Kidney tubule cell (primary cell): Measurements from ENCODE around the gene LMNA.
A peak's percentile ranks its signal among the peaks of the same experiment; 100 is the strongest.

Source experiments
- DNase-seq: peaks from one replicate; pipeline ENCODE4 v3.0.0-alpha.2; 2018; ENCODE audit warnings: low spot score

Gene LMNA

DNA sequence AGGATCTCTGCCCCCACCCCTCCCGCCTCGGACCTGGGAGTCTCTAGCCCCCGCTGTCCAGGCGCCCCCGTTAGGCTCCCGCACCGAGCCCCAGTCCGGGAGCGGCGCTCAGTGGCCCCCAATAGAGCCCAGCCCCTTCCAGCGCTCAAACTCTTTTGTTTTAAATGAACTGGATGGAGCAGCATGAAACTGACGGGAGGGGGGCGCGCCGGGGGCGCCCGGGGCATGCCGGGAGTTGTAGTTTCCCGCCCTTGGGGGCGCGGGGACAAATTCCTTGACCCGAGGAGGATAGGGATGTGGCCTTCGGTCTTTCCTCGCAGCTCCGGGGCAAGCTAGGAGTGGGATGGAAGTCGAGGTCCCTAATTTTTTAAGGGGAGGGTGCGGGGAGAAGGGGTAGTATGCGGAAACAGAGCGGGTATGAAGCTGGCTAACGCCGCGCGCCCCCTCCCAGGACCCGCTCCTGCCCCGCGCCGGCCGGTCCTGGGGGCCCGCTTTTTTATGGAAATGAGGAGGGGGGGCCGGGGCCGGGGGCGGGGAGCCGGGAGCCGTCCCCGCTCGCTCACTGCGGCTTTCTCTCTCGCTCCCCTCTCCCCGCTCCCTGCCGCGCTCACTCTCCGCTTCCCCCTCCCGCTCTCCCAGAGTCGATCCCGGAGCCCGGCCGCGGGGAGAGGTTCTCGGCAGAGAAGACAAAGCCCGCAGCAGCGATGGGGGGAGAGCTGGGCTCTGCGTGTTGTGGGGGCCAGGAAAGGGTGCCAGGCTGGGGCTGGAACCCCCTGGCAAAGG lies 32.0 kb upstream of the LMNA start, which contains the start of gene MEX3A:
TSS of gene MEX3A (minus strand) at position 157 of the 783 bp plus-strand sequence. CDS start 467 bp downstream, outside the sequence.
- DNase-seq, result peak; percentile 72

DNA sequence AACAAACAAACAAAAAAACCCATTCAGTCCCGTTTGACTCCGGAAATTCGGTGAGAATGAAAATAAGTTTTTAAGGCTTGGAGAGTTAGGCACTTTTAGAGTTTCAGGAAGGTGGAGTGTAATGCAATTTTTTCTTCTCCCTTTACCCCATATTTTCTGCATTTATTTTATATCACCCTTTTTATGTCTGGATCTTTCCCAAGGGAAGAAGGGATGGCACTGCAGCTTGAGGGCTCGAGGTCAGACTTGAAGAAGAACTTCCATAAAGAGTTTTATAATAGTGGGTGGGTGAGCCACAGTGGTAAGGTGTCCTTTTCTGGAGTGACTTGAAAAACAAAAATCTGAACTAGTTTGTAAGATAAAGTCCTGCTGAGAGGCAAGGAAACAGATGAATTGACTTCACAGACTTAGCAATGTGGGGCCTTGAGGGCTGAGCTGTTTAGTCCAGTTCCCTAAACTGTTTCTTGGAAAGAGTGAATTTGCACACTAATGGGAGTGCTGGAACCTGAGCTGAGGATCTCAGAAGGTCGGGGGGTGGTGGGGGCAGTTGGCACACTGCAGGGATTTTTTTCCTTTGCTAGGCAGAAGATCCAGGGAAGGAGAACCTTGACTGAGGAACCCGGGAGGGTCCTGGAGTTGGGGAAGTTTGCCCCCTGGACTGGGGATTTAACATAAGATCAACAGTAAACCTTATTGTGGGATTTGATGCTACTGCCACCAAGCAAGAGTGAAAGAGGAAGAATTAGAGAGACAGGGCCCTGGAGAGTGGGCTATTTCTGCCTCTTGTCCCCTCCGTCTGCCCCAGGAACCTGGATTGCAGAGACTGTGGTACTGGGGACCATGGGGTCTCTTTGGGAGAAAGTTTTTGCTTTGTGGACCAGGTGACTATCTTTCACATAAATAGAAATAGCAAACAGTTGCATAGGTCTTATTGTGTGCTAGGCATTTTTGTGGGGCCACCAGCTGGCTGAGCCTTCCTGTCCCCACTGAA lies 30.4 kb upstream of the LMNA start:
- DNase-seq, result no peak

DNA sequence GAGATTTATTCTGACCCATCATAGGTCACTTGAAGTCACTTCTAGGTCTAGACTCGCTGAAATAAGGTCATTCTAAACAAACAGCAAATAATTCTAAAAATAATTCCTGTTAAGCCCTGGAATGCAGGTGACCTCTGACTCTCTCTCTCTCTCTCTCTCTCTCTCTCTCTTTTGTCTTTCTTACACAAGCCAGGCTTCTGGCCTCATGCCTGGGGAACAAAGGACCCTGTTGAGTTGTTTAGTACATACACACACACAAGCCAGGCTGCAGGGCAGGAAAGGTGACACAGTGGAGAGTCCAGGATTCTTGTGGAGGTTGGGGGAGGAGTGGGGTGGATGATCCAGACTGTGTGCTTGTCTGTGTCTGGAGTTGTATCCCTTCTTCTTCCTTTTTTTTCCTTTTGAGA lies 28.3 kb upstream of the LMNA start:
- DNase-seq, result peak; percentile 75

DNA sequence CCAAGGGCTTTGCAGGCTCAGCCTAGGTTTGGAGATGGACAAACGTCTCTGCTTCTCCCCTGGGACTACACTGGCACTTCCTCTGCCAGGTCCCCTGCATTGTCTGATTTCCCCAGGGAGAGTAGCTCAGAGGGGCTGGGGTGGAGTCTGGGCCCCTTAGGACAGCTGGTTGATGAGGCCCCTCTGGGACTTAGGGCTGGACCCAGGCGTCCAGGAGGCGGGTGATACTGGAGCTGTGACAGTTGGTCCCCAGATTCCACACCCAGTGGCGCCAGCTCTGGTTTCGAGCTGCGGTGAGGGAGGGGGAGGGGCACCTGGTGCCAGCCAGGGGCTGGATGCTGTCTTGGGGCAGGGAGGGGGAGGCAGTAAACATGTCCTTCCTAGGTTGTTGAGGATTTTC lies 24.8 kb upstream of the LMNA start:
- no peak for DNase-seq

GRCh38 chr1:156090138-156090839 lies 24.2 kb upstream of the LMNA start:
- no peak for DNase-seq

DNA sequence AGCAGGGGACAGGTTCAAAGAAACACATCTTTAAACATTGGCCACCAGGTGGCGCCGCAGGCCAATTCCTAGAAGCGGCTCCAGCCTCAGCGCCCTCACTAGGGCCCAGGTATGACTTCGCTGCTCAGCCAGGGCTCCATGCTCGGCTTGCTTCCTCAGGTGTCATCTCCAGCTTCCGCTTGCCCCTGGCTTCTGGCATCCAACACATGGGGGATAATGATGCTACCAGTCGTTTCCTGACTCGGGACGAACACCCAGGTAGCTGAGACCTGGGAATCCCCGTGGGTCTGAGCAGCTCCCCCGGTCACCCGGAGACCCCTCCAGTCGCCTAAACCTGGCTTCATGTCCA lies 23.7 kb upstream of the LMNA start:
- peak; percentile 89 for DNase-seq

- no peak for DNase-seq
Observed at GRCh38 chr1:156091610-156092009, 22.9 kb upstream of the LMNA start.

DNA sequence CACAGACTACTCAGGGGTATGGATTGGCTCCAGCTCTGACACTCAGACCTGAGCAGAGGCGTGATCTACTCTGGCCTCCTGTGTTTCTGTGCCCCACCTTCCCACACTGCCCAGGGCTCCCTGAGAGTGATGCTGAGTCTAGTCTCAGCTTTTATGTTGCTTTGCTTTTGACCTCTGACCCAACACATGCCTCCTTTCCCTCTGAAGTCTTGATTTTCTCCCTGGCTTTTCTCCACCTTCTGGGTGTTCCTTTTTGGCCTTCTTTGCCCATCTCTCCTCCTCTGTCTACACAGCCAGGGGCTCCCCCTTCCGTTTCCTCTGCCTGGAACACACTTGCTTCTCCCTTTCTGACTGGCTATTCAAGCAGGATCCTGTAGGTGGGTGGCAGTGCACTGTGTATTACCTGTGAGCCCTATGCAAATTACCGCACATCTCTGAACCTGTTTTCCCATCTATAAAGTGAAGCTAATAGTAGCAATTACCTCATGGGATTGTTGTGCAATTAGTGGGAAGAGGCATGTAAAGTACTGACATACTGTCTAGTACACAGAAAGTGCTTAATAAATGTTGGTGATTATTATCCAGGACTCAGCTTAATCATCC lies 18.5 kb upstream of the LMNA start:
- no peak for DNase-seq

- peak; percentile 89 for DNase-seq
Observed at GRCh38 chr1:156096640-156097391, 17.7 kb upstream of the LMNA start.

DNA sequence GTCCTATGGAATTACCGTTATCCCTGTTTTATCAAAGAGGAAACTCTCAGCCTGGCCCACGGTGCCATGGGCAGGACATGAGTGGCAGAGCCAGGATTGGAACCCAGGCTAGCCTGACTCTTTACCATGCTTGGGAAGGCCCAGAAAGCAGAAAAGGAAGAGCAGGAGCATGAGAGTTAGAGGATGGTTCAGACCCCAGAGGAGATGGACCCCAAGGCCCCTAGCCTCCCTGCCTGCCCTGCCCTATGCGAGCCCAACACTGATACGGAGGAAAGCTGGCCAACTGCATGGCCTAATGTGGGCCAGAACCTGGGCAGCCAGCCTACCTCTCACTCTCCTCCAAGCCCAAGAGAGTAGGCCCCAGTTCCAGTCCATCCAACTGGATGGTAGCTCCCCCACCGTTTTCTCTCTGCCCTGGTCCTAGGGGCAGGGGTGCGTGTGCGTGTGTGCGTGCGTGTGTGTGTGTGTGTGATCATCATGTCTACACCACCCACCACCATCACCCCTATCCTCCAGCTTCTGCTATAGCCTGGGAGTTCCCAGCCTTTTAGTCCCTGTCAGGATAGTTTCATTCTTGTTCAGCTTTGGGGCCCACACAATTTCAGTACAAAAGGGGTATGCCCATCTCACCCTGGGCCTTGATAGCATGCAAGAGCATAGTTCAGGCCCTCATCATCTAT lies 16.9 kb upstream of the LMNA start:
- DNase-seq, result no peak

GRCh38 chr1:156098784-156099183 lies 15.7 kb upstream of the LMNA start:
- no peak for DNase-seq

DNA sequence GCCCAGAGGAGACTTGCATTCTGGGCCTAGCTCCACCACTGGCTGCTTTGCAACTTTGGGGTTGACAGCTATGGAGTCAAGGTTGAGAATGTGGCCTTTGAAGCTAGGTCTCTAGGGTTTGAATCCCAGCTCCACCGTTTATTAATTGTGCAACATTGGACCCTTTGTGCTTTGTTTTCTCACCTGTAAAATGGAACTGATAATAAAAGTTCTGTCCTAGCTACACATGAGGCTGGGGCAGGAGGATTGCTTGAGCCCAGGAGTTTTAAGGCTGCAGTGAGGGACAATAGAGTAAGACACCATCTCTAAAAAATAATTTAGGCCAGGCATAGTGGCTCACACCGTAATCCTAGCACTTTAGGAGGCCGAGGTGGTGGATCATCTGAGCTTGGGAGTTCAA lies 15.2 kb upstream of the LMNA start:
- no peak for DNase-seq

- peak; percentile 81 for DNase-seq
Observed at GRCh38 chr1:156100205-156100995, 14.1 kb upstream of the LMNA start.

GRCh38 chr1:156101880-156102279 lies 12.6 kb upstream of the LMNA start:
- no peak for DNase-seq

DNA sequence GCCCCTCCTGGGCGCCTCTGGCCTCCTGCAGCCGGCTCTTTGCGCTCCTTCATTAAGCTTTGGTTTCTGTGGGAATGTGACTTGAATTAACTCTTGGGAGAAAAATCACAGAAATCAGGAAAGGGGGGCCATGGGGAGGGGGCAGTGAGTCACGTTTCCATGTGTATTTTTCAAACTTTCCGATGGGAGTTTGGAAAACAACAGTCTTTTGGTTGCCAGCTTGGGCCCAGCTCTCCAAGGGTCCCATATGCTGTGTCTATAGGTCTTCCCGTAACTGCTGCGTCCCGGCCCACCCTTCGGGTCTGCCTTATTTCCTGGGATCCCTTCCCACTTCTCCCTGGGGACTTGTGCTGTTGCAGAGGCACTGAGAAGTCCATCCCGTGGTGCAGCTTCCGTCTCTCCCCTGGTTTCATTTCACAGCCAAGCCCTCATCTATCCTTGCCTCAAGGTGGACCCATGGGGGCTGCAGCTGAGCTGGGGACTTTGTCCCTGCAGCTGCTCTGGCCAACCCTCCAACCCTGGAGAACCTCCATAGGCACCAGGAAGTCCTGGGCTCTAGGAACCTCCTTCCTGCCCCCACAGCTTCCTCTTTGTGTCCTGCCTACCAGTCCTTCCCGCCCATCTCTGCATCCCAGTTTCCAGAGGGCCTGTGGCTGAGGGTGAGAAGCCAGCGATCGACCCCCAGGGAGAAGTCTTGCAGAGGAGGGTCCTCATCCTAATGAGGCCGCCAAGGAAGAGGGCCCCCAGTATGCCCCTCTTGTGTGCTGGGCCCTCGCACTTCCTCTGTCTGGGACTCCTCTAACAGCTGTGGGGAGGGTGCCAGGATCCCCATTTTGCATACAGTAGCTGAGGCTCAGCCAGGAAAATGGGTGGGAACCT lies 11.6 kb upstream of the LMNA start:
- DNase-seq, result no peak

DNA sequence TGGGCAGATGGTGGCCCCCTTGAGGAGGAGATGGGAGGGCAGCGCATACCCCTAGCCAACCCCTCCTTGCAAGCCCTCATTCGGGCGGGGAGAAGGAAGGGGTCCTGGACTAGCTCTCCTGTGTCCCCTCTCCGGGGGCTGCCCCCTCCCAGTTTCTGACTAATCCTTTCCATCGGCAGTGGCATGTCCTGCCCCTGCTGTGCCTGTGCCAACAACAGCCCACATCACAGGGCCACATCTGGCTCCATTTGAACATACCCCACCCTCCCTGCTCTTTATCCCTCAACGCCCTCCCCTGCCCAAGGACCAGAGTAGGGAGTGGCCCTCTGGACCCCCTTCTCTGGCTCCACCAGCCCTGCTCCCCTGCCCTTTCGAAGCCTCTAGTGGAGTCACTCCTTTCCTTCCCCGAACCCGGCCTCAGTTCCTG lies 11.0 kb upstream of the LMNA start:
- no peak for DNase-seq

GRCh38 chr1:156104065-156104810 lies 10.3 kb upstream of the LMNA start:
- DNase-seq, result peak; percentile 81
